Stimulated activated CD4-positive, alpha-beta T cell treated with anti-CD3 and anti-CD28 coated beads, Interleukin-12 subunit alpha, Interleukin-12 subunit beta, amount 100 ng/mL, for 4 hours (primary cell): ENCODE data around the gene MBNL2.

Source experiments
- DNase-seq: peaks from one replicate; pipeline ENCODE4 v3.0.0-alpha.2; 2020

MBNL2 gene

DNA sequence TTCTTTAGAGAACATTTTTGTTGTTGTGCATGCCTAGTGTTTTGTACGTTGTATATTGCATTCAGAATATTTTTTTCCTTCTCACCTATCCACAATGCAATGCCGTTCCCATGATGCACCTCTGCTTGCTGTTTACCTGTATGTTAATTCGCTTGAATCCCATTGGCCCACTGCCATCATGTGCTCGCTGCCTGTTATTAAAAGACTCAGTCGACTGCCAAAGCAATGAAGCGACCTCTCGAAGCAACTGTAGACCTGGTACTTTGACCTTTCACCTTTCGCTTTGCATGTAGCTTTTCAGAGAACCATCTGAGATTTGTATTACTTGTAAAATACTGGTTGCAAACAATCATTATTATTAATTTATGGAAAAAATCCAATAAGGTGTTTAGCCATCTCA is 134.5 kb downstream of the MBNL2 start:
- no peak for DNase-seq

DNA sequence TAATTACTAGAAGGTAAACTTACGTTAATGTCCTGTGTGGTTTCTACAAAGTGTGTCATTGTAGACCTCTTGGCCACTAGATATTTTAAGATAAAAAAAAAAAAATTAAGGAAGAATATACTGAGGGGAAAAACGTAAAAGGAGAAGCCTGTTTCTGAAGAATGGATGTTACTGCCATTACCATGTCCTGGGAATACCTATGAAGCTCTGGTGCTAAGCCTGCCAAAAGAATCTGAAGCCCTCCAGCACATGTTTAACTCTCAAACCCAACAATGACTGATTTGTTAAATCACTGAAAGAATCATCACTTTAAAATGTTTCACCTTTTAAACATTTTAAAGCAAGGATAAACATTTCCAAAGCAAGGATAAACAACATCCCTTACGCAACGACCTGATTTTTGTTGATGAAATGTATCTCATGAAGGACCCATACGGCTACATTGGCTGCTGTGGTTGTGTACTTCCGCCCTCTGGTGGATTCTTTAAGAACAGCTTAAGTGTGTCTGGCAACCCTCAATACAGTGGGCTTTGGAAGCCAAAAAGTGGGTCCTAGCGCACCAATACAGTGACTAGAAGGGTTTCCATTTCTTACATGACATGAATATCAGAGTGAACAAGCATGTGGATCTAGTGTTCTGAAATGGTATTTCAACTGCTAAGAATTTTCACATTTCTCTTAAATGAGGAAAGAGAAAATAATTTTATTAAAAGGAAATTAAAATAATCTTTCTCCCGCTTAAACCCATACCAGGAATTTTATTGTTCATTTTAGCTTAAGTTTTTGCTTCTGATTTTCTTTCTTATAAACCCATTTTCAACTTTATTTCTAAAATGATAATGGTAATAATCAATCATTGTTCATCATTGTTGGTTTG is 137.3 kb downstream of the MBNL2 start:
- no peak for DNase-seq

DNA sequence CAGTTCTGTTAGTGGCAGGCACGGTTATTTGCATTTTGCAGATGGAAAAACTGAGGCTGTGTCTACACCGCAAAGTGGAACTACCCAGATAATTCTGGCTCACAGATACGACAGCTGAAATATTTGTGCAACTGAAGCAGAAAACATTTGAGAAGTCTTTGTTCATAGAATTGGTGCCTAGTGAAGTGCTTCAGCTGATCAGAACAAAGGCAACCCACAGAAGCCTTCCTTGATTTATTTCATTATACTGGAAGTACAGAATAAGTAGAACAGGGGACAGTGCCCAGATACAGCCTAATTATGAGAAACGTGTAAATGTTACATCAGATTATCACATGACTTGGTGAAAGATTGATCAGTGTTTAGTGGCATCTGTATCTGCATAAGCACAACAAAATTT is 138.5 kb downstream of the MBNL2 start:
- DNase-seq = no peak

DNA sequence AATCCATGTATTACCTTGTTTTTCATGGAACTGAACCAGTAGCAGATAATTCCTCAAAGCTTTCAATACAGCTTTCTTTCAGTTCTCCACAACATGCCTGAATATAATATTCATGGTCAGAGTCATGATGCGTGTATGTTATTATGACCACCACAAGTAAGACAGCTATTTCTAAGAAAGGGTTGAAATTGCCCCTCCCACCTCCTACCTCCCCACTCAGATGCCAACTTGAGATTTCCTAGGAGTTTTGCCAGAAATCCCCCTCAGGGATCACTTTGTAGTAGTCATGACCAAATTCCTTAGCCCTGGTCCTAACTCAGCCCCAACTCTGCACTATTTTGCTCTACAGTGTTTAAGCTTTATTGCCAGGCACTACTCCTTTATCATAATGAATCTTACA is 141.9 kb downstream of the MBNL2 start:
- DNase-seq = no peak

DNA sequence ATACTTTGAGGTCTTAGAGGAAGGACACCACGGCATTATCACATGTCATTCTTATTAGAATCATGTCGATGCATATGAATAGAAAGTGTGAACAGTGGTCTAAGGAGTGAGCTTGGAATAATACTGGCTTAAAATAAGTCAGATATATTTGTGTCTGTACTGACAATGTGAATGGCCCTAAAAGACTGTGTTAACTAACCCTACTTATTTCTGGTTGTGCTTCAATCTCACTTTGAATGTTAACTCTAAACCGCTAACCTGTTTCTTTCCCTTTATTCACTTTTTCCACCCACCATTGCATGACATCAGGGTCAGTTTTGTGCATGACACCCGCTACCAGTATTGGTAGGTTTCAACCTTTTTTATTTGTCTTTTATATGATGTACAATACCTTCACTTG is 142.7 kb downstream of the MBNL2 start:
- DNase-seq = no peak

DNA sequence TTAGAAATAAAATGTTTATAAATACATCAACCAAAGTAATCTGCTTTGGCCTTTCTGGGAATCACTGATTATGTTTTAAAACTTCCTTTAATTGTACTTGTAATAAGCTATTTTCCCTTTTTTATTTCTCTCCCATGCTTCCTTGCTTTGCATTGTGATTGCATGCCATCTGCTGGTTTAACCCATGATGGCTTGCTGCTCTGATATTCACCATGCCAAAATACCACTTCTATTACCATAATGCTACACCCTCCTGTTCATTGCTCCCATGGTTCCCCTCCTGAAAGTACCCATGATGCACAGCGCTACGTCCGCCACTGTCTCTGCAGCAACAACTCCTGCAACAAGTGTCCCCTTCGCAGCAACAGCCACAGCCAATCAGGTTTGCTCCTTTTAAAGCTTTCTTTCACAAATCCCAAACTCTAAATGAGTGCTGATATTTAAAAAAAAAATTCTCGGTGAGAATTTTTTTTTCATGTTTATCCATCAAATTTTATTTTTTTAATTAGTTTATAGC is 144.1 kb downstream of the MBNL2 start:
- DNase-seq = no peak

DNA sequence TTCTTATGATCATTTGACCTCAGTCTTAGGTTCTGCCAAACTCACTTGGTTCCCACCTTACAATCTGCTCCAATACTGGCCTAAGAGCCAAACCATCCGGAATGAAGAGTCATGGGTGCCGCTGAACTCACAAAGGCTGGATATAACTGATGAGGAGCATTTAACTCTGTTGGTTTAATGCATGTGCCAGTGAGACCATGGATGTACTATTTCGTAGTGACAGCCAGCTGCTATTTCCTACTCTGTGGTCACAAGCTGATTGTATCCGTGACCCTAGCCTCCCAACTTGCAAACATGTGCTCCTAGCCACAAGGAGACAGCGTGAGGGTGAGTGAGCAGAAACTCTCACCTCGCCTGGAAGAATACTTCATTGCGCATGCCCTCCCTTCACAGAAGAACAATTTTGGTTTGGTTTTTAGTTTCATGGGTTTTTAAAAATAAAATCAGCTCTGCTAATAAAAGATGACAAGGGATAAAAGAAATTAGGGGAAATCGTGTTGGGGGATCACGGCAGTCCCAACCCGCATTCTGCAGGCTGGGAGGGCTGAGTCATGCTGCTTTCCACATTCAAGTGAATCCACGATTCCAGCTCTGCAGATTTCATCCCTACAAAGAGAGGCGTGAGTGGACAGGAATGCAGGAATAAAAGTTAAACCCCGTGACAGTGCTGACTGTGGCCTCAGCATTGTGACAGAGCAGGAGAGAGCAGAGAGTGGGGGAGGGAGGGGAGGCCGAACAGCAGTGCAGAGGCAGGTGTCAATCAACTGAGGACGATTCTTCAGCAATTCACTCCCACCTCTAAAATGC is 145.1 kb downstream of the MBNL2 start:
- no peak for DNase-seq

DNA sequence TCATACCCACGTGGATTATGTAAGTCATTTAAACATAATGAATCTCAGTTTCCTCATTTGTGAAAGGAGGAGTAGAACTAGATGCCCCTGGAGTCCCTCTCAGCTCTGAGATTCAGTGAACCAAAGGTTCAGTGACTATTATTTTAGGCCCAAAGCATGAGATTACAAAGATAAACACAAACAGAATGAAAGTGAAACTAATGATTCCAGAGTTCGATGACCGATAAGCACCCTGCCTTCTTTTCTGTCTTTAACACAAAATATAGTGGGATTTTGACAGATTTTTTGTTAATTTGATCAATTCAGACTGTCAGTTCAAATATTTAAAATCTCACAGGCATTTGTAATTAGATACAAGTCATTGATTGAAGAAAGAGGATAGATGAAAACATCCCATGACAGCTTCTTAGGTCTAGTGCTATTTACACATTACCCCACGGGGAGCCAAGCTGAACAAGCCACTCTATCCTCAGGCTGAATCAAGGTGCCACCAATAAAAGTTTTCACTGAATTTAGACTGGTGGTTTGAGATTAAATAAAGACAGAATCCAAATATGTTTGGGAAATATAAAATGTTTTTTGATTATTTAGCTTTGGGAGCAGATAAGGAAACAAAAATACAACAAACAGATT is 147.2 kb downstream of the MBNL2 start:
- DNase-seq = no peak

DNA sequence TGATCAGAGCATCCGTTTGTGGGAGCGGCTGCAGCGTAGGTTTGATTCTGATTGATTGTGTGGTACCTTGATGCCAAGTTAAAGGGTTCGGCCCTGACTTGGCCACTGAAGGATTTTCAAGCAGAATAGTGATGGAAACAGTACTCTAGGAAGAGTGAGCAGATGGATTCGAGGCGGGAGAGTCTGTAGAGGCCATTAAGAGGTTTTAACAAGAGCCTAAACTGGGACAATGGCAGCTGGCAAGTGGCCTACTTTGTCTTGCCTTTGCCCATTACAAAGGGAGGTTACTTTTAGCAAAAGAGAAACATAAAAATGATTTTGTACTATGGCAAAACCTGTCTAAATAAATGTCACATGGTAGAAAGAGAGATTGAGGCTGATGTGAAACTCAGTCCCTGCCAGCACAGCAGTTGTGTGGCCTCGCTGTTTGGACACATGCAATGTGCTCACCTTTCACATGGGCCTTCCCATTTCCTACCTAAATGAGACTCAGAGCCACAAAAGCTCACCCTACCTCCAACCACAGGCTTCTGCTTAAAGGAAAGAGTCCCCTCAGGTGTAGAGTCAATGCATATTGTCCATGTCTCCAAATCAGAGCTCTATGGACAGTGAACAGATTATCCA is 149.5 kb downstream of the MBNL2 start:
- DNase-seq = no peak

DNA sequence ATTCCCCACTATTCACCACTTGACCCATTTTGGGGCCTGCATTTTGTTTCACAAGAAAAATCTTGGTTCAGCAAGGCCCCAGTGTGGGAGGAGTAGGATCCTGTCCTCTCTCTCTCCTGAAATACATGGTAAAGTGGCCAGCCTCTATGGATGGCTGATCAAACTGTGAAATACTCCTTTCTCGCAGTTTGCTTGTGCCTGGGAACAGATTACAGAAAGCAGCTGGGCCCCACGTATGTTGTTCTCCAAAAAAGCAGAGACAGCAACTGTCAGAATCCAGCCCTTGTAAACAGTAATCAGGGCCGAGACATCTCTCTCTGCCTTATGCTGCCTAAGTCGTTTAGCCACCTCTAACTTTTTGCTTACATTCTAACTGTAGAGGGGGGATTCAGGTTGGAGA is 150.8 kb downstream of the MBNL2 start:
- DNase-seq = no peak

DNA sequence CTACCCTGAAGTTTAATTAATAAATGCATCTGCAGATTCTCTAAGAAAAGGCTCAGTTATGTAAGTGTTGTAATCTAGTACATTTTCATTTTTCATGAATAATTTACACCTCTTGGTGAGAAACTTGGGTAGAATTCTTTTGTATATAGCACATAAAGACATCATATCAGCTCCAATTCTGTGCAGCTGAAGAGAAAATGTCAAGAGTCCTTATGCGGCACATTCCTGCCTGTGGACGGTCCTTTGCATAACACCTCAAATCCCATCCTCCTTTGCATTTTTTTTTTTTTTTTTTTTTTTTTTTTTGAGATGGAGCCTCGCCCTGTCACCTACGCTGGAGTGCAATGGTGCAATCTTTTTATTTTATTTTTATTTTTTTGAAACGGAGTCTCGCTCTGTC is 151.7 kb downstream of the MBNL2 start:
- no peak for DNase-seq

DNA sequence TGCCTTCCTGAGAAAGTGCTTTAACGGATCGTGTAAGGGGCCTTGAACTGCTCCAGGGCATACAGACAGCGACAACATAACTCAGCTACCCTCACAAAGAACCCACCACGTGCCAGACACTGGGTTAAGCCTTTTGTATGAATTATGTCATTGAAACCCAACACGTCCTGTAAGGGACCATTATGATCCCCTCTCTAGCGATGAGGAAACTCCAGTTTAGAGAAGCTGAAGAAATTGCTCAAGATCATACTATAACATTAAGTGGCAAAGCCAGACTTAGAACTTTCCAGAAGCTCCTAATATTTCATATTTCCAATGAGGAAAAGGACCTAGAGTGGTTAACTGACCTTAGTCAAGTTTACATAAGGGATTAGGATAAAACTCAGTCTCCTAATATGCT is 154.8 kb downstream of the MBNL2 start:
- DNase-seq = no peak

DNA sequence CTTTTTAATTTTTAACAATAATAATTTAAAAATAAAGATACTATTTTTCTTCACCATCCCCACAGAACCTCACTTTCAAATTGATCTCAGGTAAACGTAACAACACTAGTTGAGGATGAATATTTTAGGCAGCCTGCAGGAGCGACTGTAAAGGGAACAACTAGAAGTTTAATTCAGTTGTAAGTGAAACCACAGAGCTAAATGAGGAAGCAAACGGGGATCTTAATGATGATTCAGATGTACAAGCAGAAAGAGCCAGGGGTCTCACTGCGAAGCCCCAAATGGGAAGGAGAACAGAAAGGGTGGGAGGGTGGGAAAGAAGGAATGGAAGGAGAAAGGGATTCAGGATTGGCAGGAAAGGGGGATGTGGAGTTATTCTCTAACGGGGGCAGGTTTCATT is 157.3 kb downstream of the MBNL2 start:
- no peak for DNase-seq

DNA sequence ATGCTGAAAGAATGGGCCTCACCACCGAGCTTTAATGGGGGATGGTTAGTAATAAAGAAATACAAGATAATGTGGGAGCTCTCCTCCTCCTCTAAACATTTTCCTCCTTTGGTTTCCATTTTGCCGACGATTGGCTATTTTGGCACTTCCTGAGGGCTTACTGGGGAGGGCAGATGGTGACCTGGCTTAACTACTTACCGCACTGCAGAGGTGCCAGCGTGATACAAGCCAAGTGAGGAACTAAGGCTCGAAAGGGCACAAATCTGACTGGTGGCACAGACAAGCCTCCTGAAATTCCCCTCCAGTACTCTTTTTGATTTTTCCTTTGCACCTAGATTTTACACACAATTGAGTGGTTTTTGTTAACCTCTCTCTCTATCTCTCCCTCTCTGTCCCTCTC is 158.6 kb downstream of the MBNL2 start:
- DNase-seq = no peak

DNA sequence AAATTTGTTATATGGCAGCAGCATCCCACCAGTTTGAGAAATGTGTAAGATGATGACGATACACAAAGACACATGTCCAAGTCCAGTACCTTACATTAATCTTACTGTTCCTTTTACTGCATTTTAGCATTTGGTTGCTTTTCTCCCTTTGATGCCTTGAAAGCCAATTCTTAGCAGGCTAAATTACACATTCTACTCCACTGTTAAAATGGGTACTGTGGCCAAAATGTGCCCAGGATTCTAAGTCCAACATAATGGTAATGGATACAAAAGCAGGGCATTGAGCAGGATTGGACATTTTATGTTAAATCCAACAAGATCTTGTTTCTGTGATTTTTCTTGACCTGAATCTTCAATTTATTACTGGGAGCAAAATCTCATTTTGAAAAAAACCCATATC is 159.1 kb downstream of the MBNL2 start:
- no peak for DNase-seq

DNA sequence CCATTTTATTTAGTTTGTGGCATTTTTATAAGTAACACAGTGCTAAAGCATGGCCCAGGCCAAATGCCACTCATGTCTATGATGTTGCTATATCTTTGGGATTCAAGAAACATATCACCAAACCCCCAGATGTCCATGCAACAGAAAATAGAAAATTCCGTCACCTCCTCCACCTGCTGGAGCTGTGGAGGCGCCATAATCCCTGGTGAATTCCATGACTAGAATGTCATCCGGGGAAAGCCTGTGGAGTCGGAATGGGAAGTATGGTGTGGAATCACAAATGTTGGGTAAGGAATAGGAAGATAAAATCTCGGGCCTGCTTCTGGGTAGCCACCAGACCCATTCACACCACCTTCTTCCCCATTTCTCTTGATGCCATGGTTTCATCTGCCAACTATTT is 160.1 kb downstream of the MBNL2 start:
- no peak for DNase-seq

DNA sequence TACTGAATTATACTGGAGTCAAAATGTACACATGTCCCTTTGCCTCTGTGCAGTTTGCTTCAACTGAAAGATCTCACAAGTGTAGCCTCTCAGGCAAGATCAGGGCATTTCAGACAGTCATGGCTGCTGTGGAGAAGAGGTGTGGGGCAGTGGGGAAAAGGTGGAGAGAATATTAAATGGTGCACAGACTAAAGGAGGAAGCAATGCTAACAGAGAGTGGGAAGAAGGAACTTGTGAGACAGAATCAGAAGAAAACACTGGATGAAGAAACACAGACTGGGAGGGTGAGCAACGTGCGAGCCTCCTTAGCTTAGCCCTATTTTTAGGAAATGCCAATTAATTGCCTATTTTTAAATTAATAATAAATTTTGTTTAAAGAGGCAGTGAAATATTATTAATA is 162.2 kb downstream of the MBNL2 start:
- DNase-seq = no peak

DNA sequence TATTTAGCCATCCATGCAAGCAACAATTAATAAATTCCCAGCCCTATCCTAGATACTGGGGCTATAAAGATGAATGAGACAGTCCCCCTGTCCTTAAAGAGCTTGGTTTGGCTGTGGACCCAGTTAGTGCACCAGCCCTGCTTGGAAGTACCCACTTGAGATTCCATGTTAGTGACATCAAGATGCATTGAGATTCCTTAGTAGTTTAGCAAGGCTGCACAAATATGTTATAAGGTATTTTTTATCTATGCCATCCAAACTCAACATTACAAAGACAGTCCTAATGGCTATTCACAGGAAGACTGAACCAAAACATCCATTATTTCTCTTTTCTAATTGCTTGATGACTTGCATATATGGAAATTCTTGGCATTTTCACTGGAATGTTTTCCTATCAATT is 163.0 kb downstream of the MBNL2 start:
- no peak for DNase-seq

DNA sequence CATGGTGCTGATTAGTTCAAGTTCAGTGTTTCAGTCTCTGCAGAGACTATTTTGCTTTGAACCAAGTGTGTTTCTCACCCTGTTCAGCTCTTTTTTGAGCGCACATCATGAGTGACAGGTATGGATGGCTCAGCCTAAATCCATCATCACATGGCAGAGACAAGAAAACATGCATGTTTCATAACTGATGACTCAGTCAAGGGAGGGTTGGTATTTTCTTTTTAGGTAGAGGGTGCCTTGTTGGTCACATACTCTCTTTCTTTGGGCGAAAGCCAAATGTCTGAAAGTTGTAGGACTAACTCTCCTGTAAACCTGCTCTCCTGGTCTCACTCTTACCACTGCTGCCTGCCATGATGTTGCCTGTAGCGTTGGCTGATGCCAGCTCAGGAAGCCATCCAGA is 163.7 kb downstream of the MBNL2 start:
- no peak for DNase-seq

DNA sequence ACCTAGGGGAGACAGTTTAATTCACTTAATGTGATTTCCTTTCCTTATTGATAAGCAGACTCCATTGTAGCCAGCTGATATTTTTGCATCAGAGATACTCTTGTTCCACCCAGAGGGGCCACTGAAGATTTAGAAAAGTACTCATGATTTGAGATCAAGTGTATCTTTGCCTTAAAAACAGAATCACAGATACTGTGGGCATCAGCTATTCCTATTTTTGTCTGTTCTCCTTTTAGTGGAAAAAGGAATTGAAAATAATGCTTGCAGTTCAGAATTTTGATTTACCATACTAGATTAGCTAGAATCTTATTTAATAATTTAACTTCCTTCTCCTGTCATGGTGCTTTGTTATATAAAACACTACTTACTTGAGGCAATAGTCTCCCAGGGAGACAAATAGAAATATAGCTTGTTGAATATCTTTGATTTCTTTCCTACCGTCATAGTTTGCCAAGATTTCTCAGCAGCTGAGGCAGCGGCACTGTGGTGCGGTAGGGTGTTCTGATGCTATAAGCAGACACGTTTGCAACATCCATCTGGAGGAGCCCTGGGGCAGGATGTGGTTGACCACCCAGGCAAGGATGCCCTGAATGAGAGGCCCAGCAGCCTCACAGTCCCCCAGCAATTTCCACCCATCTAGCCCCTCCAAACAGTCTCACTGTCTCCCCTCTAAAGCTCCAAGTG is 164.8 kb downstream of the MBNL2 start:
- DNase-seq = no peak

DNA sequence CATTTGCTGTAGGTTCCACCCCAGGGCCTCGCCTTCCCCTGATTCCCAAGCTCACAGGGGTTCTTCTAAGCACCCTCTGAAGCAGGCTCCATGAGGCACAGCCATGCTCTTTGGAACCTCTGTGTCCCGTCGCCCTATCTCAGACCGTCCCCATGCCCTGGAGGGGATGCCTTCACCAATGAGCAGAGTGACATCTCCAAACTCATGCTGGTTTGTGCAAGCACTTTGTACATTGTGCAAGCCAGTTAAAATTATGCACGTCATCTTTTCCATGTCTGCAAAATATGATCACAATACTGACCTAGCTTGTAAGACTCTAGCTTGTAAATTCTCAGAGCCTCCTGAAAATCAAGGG is 165.3 kb downstream of the MBNL2 start:
- DNase-seq = no peak

DNA sequence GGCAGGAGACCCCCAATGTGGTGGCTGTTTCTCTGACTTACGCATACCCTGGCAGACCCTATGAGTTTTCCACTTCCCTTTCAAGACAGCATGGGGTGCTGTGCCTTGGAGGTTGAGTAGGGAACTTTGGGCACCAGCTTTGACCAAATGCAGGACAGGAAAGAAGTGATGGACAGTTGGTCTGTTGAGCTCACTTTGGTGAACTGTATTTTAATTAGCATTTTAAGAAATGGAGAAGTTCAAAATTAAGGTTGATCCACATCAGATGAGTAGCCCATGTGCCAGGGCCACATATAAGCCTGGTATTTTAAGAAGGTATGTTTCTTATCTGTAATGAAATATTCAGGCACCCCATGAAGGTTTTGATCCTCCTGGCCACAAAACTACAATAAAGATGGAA is 165.8 kb downstream of the MBNL2 start:
- DNase-seq = no peak

DNA sequence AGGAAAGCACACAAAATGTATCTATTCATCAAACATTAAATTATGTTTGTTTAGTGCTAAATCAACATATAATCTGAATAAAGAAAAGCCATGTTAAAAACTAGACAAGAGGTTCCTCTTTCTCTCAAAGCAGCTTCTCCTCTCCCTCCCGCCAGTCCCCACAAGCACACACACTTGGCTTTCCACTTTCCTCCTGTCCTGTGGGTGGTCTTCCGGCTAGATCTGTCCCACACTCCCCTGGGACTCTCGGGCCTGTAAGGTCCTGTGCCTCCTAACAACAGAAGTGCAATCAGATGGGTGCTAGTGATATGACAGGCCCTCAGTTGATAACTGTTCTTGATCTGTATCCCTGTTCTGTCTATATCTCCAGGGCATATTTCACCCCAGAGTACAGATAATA is 166.2 kb downstream of the MBNL2 start:
- DNase-seq = no peak
